Neural progenitor cell (in vitro differentiated cells): ENCODE measurements around the gene ANKRD53.

Experiments used
- EZH2 ChIP-seq: fragments of 200-600 bp; sonication (generic); IDR thresholded peaks from 2 replicates; pipeline ENCODE4 v1.6.1; 2017; ENCODE audit warnings: antibody characterized with exemption, mild to moderate bottlenecking, moderate library complexity
- EZH2phosphoT487 ChIP-seq: fragments of 200-600 bp; sonication (generic); IDR thresholded peaks from 2 replicates; pipeline ENCODE4 v1.6.1; 2017; ENCODE audit warnings: antibody characterized with exemption
- TF ChIP-seq, protein P1 (sequence below): fragments of 200-600 bp; sonication (generic); IDR thresholded peaks from 2 replicates; pipeline ENCODE4 v1.5.1; 2017; ENCODE audit warnings: antibody characterized with exemption, mild to moderate bottlenecking

GRCh38 chr2:70947556-70948184, 30.8 kb upstream of the ANKRD53 start:
- TF ChIP-seq, protein P1, sequence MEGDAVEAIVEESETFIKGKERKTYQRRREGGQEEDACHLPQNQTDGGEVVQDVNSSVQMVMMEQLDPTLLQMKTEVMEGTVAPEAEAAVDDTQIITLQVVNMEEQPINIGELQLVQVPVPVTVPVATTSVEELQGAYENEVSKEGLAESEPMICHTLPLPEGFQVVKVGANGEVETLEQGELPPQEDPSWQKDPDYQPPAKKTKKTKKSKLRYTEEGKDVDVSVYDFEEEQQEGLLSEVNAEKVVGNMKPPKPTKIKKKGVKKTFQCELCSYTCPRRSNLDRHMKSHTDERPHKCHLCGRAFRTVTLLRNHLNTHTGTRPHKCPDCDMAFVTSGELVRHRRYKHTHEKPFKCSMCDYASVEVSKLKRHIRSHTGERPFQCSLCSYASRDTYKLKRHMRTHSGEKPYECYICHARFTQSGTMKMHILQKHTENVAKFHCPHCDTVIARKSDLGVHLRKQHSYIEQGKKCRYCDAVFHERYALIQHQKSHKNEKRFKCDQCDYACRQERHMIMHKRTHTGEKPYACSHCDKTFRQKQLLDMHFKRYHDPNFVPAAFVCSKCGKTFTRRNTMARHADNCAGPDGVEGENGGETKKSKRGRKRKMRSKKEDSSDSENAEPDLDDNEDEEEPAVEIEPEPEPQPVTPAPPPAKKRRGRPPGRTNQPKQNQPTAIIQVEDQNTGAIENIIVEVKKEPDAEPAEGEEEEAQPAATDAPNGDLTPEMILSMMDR: no peak
- TF ChIP-seq EZH2phosphoT487: no peak
- TF ChIP-seq EZH2: peak; percentile 1
